CD14-positive monocyte (primary cell): ENCODE data around the gene GPR37. TPM values are rescaled to one million over a fixed set of nuclear protein-coding genes. Genes with fewer than 3 reads are reported as not detected.

Source experiments
- DNase-seq, 3 donors: peaks; one replicate each; pipeline ENCODE4 v3.0.0-alpha.2; 2011 to 2022
- H2AFZ ChIP-seq: 2 replicates; pipeline ENCODE4 v1.6.0; 2012; ENCODE audit warnings: mild to moderate bottlenecking, low read depth, low read length, inconsistent platforms; ENCODE audit not compliant: insufficient read depth, poor library complexity, severe bottlenecking
- H3K27ac ChIP-seq, 2 donors: 1 replicate in 1 of 2; 2 replicates in 1 of 2; pipeline ENCODE4 v1.5.1; 2012 to 2013; ENCODE audit warnings: low read length in 2 of 2, control low read depth in 1 of 2, inconsistent platforms in 1 of 2, low read depth in 1 of 2, mild to moderate bottlenecking in 1 of 2
- H3K27me3 ChIP-seq, 2 donors: one replicate each; pipeline versions ENCODE4 v1.6.0 to v1.6.1; 2011 to 2013; ENCODE audit warnings: low read length in 2 of 2; ENCODE audit not compliant: control insufficient read depth in 2 of 2, insufficient read depth in 2 of 2
- H3K36me3 ChIP-seq, 2 donors: replicated peaks in 1 of 2; 1 replicate in 1 of 2; 2 replicates in 1 of 2; pipeline versions ENCODE4 v1.5.1 to v1.6.1; 2012 to 2013; ENCODE audit warnings: low read length in 2 of 2, control low read depth in 1 of 2, inconsistent platforms in 1 of 2, mild to moderate bottlenecking in 1 of 2; ENCODE audit not compliant: insufficient read depth in 2 of 2, control insufficient read depth in 1 of 2
- H3K4me1 ChIP-seq, 2 donors: 1 replicate in 1 of 2; 2 replicates in 1 of 2; pipeline versions ENCODE4 v1.5.1 to v1.6.1; 2012 to 2013; ENCODE audit warnings: low read length in 2 of 2, control low read depth in 1 of 2, inconsistent platforms in 1 of 2, mild to moderate bottlenecking in 1 of 2, moderate library complexity in 1 of 2; ENCODE audit not compliant: insufficient read depth in 2 of 2, control insufficient read depth in 1 of 2
- H3K4me2 ChIP-seq: replicated peaks from 2 replicates; pipeline ENCODE3; 2012; ENCODE audit warnings: low read length, moderate library complexity, mild to moderate bottlenecking; ENCODE audit not compliant: poor library complexity, severe bottlenecking; ENCODE audit errors: extremely low read depth
- H3K4me3 ChIP-seq, 3 experiments: fragments of 200-600 bp in 1 of 3; sonication (generic) in 1 of 3; replicated peaks in 1 of 3; 1 replicate in 2 of 3; 2 replicates in 1 of 3; pipeline ENCODE4 v1.5.1; 2011 to 2013; ENCODE audit warnings: low read length in 3 of 3, mild to moderate bottlenecking in 3 of 3, control low read depth in 2 of 3, low read depth in 2 of 3, inconsistent platforms in 1 of 3, moderate library complexity in 1 of 3
- H3K79me2 ChIP-seq: 2 replicates; pipeline ENCODE4 v1.6.0; 2012; ENCODE audit warnings: mild to moderate bottlenecking, control low read depth, inconsistent platforms, low read length, moderate library complexity; ENCODE audit not compliant: insufficient read depth
- H3K9ac ChIP-seq: 2 replicates; pipeline ENCODE4 v1.6.0; 2017; ENCODE audit warnings: low read length, mild to moderate bottlenecking; ENCODE audit not compliant: insufficient read depth, poor library complexity, severe bottlenecking
- H3K9me3 ChIP-seq, 2 donors: replicated peaks in 1 of 2; 1 replicate in 1 of 2; 2 replicates in 1 of 2; pipeline versions ENCODE4 v1.5.1 to v1.6.1; 2012 to 2013; ENCODE audit warnings: low read length in 2 of 2, control low read depth in 1 of 2; ENCODE audit not compliant: control insufficient read depth in 1 of 2, insufficient read depth in 1 of 2
- H4K20me1 ChIP-seq: 2 replicates; pipeline ENCODE4 v1.6.0; 2012; ENCODE audit warnings: mild to moderate bottlenecking, low read length, control low read depth, moderate library complexity; ENCODE audit not compliant: insufficient read depth
- H3K27ac Mint-ChIP-seq, 7 donors: one replicate each; pipeline ENCODE4 v1.8.0; 2020; ENCODE audit warnings: mild to moderate bottlenecking in 7 of 7, mixed read lengths in 7 of 7, moderate library complexity in 6 of 7, inconsistent platforms in 2 of 7
- H3K27me3 Mint-ChIP-seq, 3 donors: one replicate each; pipeline ENCODE4 v1.8.0; 2021 to 2022; ENCODE audit warnings: low read depth in 3 of 3, mild to moderate bottlenecking in 3 of 3, mixed read lengths in 3 of 3, moderate library complexity in 3 of 3, inconsistent platforms in 1 of 3
- H3K36me3 Mint-ChIP-seq, 2 donors: one replicate each; pipeline ENCODE4 v1.8.0; 2020; ENCODE audit warnings: mixed read lengths in 2 of 2, inconsistent platforms in 1 of 2, mild to moderate bottlenecking in 1 of 2
- H3K4me1 Mint-ChIP-seq: one replicate; pipeline ENCODE4 v1.8.0; 2020; ENCODE audit warnings: mild to moderate bottlenecking, mixed read lengths
- H3K4me3 Mint-ChIP-seq, 2 donors: one replicate each; pipeline ENCODE4 v1.8.0; 2020; ENCODE audit warnings: mild to moderate bottlenecking in 2 of 2, mixed read lengths in 2 of 2, moderate library complexity in 1 of 2
- H3K9me3 Mint-ChIP-seq, 7 donors: one replicate each; pipeline ENCODE4 v1.8.0; 2020 to 2022; ENCODE audit warnings: mixed read lengths in 7 of 7, mild to moderate bottlenecking in 6 of 7, moderate library complexity in 6 of 7, inconsistent platforms in 2 of 7
- WGBS: methylation state at CpG from one replicate; pipeline ENCODE4 v1.1.5; 2013; ENCODE audit warnings: missing lambda C conversion rate; ENCODE audit not compliant: insufficient coverage; 5-methylcytosine and 5-hydroxymethylcytosine counted together
- intact Hi-C, 2 donors: fragments of 100-400 bp; cut with micrococcal nuclease; formaldehyde crosslinking; loops; one replicate each; pipeline versions ENCODE4 v1.15.0 to v1.15.1; 2023
- polyA plus RNA-seq, 3 donors: library from polyadenylated mRNA; depleted of rRNA in 1 of 3; unstranded in 2 of 3; stranded (reverse) in 1 of 3; fragments of 300-500 nt in 2 of 3; fragments of >200 nt in 1 of 3; fragmentation: Illumina TruSeq in 2 of 3; gene quantifications; 1 replicate in 2 of 3; 2 replicates in 1 of 3; pipeline ENCODE4 v1.2.3, GENCODE V29; 2012 to 2021
- TF ChIP-seq, protein P1 (sequence below): fragments of 200-600 bp; IDR thresholded peaks from one replicate; pipeline ENCODE4 v1.8.0; 2022; ENCODE audit warnings: antibody characterized with exemption, mild to moderate bottlenecking

Gene GPR37
- polyA plus RNA-seq, 3 donors, result not detected

DNA sequence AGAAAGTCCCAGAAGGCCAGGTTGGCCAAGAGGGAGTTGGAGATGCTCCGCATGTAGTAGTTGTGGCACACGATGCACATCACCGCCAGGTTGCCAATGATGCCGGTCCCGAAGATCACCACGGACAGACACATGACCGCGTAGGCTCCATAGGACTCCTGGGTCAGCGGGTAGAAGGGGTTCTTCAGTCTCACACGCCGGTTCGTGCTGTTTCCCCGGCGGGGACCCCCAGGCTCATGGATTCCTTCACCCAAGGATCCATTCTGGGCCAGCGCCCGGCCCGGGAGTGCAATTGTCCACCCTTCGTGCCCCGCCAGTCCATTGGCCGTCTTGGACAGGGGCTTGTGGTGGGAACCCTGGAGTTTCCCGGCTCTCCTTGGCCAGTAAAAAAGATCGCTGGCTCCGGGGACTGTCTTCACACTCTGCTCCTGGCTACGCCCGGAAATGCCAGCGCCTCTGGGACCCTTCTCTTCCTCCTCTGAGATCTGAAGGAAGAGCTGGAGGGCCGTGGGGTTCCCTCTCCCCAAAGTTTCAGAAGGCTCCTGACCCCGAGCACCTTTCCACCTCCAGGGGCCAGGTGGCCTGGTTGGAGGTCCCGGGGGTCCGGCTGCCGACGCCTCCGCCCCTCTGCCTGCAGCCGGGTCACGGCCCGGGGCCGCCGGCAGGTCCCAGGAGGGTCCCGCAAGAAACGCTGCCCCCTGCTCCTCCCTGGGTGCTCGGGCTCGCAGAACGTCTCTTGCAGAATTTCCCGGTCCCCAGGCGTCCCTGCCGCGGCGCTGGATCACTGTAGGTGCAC lies 1.3 kb downstream of the GPR37 start:
- no peak overlapping the region for H3K9ac ChIP-seq
- TF ChIP-seq, protein P1, sequence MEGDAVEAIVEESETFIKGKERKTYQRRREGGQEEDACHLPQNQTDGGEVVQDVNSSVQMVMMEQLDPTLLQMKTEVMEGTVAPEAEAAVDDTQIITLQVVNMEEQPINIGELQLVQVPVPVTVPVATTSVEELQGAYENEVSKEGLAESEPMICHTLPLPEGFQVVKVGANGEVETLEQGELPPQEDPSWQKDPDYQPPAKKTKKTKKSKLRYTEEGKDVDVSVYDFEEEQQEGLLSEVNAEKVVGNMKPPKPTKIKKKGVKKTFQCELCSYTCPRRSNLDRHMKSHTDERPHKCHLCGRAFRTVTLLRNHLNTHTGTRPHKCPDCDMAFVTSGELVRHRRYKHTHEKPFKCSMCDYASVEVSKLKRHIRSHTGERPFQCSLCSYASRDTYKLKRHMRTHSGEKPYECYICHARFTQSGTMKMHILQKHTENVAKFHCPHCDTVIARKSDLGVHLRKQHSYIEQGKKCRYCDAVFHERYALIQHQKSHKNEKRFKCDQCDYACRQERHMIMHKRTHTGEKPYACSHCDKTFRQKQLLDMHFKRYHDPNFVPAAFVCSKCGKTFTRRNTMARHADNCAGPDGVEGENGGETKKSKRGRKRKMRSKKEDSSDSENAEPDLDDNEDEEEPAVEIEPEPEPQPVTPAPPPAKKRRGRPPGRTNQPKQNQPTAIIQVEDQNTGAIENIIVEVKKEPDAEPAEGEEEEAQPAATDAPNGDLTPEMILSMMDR, result no peak
- H3K9me3 Mint-ChIP-seq, result peaks cover 0 to 19% (median 15%) of the 10 kb centered on the region in 7 donors

DNA sequence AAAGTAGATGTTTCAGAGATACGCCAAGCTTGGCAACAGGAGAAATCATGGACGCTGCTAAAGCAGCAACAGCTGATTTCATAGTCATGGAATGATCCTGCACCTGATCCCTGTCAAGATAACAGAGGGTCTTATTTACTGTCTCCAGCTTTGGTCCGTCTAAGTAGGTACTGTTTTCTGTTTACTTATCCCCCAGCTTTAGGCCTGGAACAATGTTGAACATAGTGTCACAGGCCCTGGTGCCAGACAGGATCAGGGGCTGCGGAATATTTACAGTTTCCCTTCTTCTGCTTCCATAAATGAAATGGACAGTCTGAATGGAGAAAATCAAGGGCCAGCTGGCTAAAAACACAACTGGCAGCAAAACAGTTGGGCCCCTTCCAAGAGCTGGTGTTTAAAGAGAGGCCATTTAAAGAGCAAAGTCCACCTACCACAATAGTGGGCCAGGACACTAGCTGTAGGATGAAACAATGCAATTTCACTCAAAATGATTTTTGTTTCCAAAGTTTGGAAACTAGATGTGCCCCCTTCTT lies 2.9 kb downstream of the GPR37 start:
- H3K4me1 Mint-ChIP-seq, result peaks cover 10% of the 10 kb centered on the region
- peaks cover 0 to 15% of the 10 kb centered on the region in 2 donors for H3K9me3 ChIP-seq
- peaks cover 9 to 12% of the 10 kb centered on the region in 2 donors for H3K4me1 ChIP-seq
- H3K36me3 Mint-ChIP-seq, result peaks cover 0 to 5% of the 10 kb centered on the region in 2 donors
- no peak overlapping the region for H3K4me3 ChIP-seq
- H2AFZ ChIP-seq, result no peak overlapping the region
- no peak overlapping the region for H3K4me2 ChIP-seq
- peaks cover 0 to 19% (median 15%) of the 10 kb centered on the region in 7 donors for H3K9me3 Mint-ChIP-seq
- H3K79me2 ChIP-seq, result no peaks in the 10 kb centered on the region
- H3K36me3 ChIP-seq, result no peaks in the 10 kb centered on the region
- TF ChIP-seq, protein P1, result no peak
- intact Hi-C loops, result no loop called here
- no peak for DNase-seq
- peaks cover 36 to 49% of the 10 kb centered on the region in 2 donors for H3K27me3 ChIP-seq
- peaks cover 47 to 57% (median 47%) of the 10 kb centered on the region in 3 donors for H3K27me3 Mint-ChIP-seq
- H3K4me3 Mint-ChIP-seq, result peak overlapping the region in 1 of 2 donors; percentile 65
- H3K9ac ChIP-seq, result no peak overlapping the region
- no peak overlapping the region for H3K27ac Mint-ChIP-seq
- no peaks in the 10 kb centered on the region for H4K20me1 ChIP-seq
- WGBS, result 88% methylated on average over 3 of the region's 4 CpGs
- no peak overlapping the region for H3K27ac ChIP-seq

More for the DNA sequence above, 1.3 kb downstream of the GPR37 start:
- H3K4me3 Mint-ChIP-seq, result peak overlapping the region in 1 of 2 donors; percentile 90
- peaks cover 9 to 12% of the 10 kb centered on the region in 2 donors for H3K4me1 ChIP-seq
- H3K4me2 ChIP-seq, result peak overlapping the region; percentile 67
- H3K36me3 ChIP-seq, result no peaks in the 10 kb centered on the region
- H3K27ac Mint-ChIP-seq, result no peak overlapping the region
- H3K4me3 ChIP-seq, result no peak overlapping the region
- intact Hi-C loops, result no loop called here
- H3K27me3 Mint-ChIP-seq, result peaks cover 49 to 66% (median 53%) of the 10 kb centered on the region in 3 donors
- H3K36me3 Mint-ChIP-seq, result peaks cover 0 to 5% of the 10 kb centered on the region in 2 donors
- no peaks in the 10 kb centered on the region for H3K79me2 ChIP-seq
- peak overlapping the region; percentile 68 for H2AFZ ChIP-seq
- no peaks in the 10 kb centered on the region for H4K20me1 ChIP-seq
- peaks cover 0 to 15% of the 10 kb centered on the region in 2 donors for H3K9me3 ChIP-seq
- peaks cover 10% of the 10 kb centered on the region for H3K4me1 Mint-ChIP-seq
- no peak overlapping the region for H3K27ac ChIP-seq
- H3K27me3 ChIP-seq, result peaks cover 36 to 57% of the 10 kb centered on the region in 2 donors
- 9% methylated on average over 46 of the region's 48 CpGs for WGBS
- no peak for DNase-seq
